ENCODE results near the gene B9D1. TPM values are rescaled to one million over a fixed set of nuclear protein-coding genes. Genes with fewer than 3 reads are reported as not detected.

Gene B9D1
- total and polyA plus RNA-seq, 2 experiments from 2014 or later, result 35.2 to 63.5 TPM

DNA sequence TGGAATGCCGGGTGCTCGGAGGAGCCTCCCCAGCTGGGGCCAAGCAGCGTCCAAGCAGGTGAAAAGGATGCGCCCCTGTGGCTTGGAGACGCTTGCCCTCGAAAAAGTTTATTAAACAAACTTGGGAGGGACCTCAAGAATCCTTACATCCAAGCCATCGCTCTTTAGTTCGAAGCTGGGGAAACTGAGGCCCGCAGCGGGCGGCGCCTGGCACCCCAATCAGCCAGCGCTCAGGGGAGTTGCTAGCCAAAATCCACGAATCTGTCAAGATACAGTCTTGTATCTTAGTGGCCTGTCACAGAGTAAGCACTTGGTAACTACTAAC is 553 bp upstream of the B9D1 start:
- Histone ChIP-seq H3K27ac (ENCODE audit: low read depth) (no peak overlapping the region), H3K79me2 (replicated peaks; ENCODE audit: insufficient read depth) (no peaks in the 10 kb centered on the region), H2AFZ (peak overlapping the region; percentile 95; the same call in 1 of the 2 replicates), H3K27me3 (ENCODE audit: insufficient read depth) (no peaks in the 10 kb centered on the region), H3K4me1 (ENCODE audit: insufficient read depth) (peaks cover 11% of the 10 kb centered on the region), H3K36me3 (ENCODE audit: insufficient read depth) (no peaks in the 10 kb centered on the region), H3K4me3 (peak overlapping the region; percentile 91), H4K20me1 (replicated peaks; ENCODE audit: insufficient read depth) (no peaks in the 10 kb centered on the region), H3F3A (replicated peaks; ENCODE audit: low read depth) (no peaks in the 10 kb centered on the region), H3K4me2 (peak overlapping the region; percentile 97), H3K9me2 (ENCODE audit: insufficient read depth) (no peaks in the 10 kb centered on the region)
- H3K36me3 Mint-ChIP-seq (ENCODE audit: low read depth), result no peaks in the 10 kb centered on the region; the same call in 2 of the 3 replicates
- TF ChIP-seq, protein P1, sequence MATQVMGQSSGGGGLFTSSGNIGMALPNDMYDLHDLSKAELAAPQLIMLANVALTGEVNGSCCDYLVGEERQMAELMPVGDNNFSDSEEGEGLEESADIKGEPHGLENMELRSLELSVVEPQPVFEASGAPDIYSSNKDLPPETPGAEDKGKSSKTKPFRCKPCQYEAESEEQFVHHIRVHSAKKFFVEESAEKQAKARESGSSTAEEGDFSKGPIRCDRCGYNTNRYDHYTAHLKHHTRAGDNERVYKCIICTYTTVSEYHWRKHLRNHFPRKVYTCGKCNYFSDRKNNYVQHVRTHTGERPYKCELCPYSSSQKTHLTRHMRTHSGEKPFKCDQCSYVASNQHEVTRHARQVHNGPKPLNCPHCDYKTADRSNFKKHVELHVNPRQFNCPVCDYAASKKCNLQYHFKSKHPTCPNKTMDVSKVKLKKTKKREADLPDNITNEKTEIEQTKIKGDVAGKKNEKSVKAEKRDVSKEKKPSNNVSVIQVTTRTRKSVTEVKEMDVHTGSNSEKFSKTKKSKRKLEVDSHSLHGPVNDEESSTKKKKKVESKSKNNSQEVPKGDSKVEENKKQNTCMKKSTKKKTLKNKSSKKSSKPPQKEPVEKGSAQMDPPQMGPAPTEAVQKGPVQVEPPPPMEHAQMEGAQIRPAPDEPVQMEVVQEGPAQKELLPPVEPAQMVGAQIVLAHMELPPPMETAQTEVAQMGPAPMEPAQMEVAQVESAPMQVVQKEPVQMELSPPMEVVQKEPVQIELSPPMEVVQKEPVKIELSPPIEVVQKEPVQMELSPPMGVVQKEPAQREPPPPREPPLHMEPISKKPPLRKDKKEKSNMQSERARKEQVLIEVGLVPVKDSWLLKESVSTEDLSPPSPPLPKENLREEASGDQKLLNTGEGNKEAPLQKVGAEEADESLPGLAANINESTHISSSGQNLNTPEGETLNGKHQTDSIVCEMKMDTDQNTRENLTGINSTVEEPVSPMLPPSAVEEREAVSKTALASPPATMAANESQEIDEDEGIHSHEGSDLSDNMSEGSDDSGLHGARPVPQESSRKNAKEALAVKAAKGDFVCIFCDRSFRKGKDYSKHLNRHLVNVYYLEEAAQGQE (IDR thresholded peaks at IDR 0.05; ENCODE audit: unreplicated experiment), result no peak
- TF ChIP-seq CTCF (conservative IDR thresholded peaks at IDR 0.05; ENCODE audit: low read depth in 2 of 2), result 0 out of 4 replicates have a peak, but pooled peaks of 1 of the 2 experiments have one; percentile 5
- TF ChIP-seq, protein P2, sequence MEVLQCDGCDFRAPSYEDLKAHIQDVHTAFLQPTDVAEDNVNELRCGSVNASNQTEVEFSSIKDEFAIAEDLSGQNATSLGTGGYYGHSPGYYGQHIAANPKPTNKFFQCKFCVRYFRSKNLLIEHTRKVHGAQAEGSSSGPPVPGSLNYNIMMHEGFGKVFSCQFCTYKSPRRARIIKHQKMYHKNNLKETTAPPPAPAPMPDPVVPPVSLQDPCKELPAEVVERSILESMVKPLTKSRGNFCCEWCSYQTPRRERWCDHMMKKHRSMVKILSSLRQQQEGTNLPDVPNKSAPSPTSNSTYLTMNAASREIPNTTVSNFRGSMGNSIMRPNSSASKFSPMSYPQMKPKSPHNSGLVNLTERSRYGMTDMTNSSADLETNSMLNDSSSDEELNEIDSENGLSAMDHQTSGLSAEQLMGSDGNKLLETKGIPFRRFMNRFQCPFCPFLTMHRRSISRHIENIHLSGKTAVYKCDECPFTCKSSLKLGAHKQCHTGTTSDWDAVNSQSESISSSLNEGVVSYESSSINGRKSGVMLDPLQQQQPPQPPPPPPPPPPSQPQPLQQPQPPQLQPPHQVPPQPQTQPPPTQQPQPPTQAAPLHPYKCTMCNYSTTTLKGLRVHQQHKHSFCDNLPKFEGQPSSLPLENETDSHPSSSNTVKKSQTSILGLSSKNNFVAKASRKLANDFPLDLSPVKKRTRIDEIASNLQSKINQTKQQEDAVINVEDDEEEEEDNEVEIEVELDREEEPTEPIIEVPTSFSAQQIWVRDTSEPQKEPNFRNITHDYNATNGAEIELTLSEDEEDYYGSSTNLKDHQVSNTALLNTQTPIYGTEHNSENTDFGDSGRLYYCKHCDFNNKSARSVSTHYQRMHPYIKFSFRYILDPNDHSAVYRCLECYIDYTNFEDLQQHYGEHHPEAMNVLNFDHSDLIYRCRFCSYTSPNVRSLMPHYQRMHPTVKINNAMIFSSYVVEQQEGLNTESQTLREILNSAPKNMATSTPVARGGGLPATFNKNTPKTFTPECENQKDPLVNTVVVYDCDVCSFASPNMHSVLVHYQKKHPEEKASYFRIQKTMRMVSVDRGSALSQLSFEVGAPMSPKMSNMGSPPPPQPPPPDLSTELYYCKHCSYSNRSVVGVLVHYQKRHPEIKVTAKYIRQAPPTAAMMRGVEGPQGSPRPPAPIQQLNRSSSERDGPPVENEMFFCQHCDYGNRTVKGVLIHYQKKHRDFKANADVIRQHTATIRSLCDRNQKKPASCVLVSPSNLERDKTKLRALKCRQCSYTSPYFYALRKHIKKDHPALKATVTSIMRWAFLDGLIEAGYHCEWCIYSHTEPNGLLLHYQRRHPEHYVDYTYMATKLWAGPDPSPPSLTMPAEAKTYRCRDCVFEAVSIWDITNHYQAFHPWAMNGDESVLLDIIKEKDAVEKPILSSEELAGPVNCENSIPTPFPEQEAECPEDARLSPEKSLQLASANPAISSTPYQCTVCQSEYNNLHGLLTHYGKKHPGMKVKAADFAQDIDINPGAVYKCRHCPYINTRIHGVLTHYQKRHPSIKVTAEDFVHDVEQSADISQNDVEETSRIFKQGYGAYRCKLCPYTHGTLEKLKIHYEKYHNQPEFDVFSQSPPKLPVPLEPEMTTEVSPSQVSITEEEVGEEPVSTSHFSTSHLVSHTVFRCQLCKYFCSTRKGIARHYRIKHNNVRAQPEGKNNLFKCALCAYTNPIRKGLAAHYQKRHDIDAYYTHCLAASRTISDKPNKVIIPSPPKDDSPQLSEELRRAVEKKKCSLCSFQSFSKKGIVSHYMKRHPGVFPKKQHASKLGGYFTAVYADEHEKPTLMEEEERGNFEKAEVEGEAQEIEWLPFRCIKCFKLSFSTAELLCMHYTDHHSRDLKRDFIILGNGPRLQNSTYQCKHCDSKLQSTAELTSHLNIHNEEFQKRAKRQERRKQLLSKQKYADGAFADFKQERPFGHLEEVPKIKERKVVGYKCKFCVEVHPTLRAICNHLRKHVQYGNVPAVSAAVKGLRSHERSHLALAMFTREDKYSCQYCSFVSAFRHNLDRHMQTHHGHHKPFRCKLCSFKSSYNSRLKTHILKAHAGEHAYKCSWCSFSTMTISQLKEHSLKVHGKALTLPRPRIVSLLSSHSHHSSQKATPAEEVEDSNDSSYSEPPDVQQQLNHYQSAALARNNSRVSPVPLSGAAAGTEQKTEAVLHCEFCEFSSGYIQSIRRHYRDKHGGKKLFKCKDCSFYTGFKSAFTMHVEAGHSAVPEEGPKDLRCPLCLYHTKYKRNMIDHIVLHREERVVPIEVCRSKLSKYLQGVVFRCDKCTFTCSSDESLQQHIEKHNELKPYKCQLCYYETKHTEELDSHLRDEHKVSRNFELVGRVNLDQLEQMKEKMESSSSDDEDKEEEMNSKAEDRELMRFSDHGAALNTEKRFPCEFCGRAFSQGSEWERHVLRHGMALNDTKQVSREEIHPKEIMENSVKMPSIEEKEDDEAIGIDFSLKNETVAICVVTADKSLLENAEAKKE (CRISPR knock-in tag; IDR thresholded peaks at IDR 0.05), result no peak
- H3K4me1 Mint-ChIP-seq, result peaks cover 14% of the 10 kb centered on the region
- peaks cover 6% of the 10 kb centered on the region for H3K27me3 Mint-ChIP-seq (ENCODE audit: insufficient read depth, low read depth, poor library complexity)
- H3K27ac Mint-ChIP-seq, result no peak overlapping the region
- no peak for ATAC-seq
- H3K9me3 Mint-ChIP-seq, result no peaks in the 10 kb centered on the region
- no peak for DNase-seq (ENCODE audit: low spot score)
- peak overlapping the region; percentile 89; the same call in 2 of the 3 replicates for H3K4me3 Mint-ChIP-seq
